ENCODE data around the gene MACF1.
A peak's percentile ranks its signal among the peaks of the same experiment; 100 is the strongest.

The MACF1 gene

DNA sequence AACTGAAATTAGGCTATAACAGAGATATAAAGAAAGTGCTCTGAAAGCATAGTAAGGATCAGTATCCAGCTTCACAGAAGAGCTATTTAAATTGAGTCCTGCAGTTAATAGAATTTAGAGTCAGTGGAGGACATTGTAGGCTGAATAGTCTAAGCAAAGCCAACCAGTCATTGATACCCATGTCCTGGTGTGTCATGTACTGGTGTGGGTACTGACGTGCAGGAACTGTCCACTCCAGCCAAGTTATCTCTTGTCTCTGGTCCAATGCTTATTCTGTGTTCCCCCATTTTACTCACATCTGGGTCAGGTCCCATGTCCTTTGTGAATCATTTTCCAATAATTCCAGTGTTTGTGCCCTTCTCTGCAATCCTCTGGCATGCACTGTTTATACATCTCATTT, 90.0 kb downstream of the MACF1 start:
- FAIRE-seq (no peak), DNase-seq (ENCODE audit: insufficient read length) (no peak)
- TF ChIP-seq POLR2A (IDR thresholded peaks at IDR 0.05; ENCODE audit: low read depth, low read length) (no peak), TAF1 (IDR thresholded peaks at IDR 0.05; ENCODE audit: borderline replicate concordance, low read depth, low read length) (no peak), POLR2AphosphoS5 (IDR thresholded peaks at IDR 0.05; ENCODE audit: low read depth, low read length) (no peak)

DNA sequence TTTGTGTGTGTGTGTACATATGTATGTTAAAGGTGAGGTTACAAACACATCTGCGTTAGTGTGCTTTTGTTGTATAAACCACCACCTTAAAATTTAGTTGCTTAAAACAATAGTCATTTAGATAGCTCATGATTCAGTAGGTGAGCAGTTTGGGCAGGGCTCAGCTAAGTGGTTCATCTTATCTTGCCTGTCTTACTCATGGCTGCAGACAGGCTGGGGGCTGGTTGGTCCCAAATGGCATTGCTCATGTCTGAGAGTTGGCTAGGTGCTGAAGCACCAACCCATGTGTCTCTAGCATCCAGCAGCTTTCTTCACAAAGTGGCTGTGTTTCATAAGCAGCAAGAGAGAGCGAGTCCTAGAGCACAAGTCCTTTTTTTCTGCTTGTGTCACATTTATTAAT, 91.4 kb downstream of the MACF1 start:
- no peak for DNase-seq (ENCODE audit: insufficient read length)
- no peak for FAIRE-seq
- no peak for TF ChIP-seq POLR2A (IDR thresholded peaks at IDR 0.05; ENCODE audit: low read depth, low read length)
- TF ChIP-seq TAF1 (IDR thresholded peaks at IDR 0.05; ENCODE audit: borderline replicate concordance, low read depth, low read length): no peak

DNA sequence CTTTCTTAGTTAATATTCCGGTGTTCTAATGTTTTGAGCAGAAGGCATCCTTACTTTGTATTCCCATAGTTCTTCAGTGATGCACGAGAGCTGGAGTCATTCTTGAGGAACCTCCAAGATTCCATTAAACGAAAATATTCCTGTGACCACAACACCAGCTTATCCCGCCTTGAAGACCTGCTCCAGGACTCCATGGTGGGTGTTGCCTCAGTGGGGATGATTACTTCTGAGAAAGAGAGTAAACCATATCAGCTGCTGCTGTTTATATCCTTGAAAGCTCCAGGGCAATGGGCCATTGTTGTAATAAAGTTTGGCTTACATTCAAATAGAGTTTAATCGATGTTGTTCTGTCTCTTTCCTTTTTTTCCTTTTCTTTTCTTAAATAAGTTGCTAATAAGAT, 93.1 kb downstream of the MACF1 start:
- no peak for DNase-seq (ENCODE audit: insufficient read length)

DNA sequence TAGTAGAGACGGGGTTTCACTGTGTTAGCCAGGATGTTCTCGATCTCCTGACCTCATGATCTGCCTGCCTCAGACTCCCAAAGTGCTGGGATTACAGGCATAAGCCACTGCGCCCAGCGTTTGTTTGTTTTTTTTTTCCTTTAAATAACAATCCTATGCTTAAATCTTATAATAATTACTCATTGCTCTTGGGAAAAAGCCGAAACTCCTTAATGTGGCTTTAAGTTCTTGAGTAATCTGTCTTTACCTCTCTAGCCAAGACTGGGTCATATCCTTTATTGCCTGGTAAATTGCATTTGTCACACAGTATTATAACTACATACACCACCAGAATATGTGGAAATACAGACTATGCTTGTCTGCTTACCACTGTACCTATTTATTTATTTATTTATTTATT, 97.1 kb downstream of the MACF1 start:
- DNase-seq (ENCODE audit: insufficient read length) (no peak), FAIRE-seq (no peak)
- TF ChIP-seq POLR2AphosphoS5 (IDR thresholded peaks at IDR 0.05; ENCODE audit: low read depth, low read length) (no peak), POLR2A (IDR thresholded peaks at IDR 0.05; ENCODE audit: low read depth, low read length) (no peak)

More for the DNA sequence above, 93.1 kb downstream of the MACF1 start:
- no peak for FAIRE-seq
- no peak for TF ChIP-seq POLR2AphosphoS5 (IDR thresholded peaks at IDR 0.05; ENCODE audit: low read depth, low read length)
- no peak for TF ChIP-seq POLR2A (IDR thresholded peaks at IDR 0.05; ENCODE audit: low read depth, low read length)
- TF ChIP-seq TAF1 (IDR thresholded peaks at IDR 0.05; ENCODE audit: borderline replicate concordance, low read depth, low read length): no peak

DNA sequence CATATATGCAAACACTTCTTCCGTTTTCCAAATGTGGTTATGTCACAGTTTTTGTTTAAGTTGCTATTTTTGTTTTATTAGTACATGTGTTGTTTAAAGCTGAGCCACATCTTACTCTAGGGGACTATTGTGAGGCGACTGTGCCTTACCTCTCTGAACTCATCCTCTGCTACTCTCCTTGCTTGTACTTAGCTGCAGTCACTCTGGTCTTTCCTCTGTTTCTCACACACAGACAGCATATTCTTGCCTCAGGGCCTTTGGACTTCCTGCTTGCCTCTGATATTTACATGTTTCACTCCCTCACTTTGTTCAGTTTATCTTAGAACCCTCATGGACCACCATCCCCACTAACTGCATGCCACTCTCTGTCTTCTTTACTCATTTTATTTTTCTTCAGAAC, 101.1 kb downstream of the MACF1 start:
- no peak for DNase-seq (ENCODE audit: insufficient read length)
- TF ChIP-seq TAF1 (IDR thresholded peaks at IDR 0.05; ENCODE audit: borderline replicate concordance, low read depth, low read length) (no peak), POLR2AphosphoS5 (IDR thresholded peaks at IDR 0.05; ENCODE audit: low read depth, low read length) (no peak), POLR2A (IDR thresholded peaks at IDR 0.05; ENCODE audit: low read depth, low read length) (no peak)
- no peak for FAIRE-seq

DNA sequence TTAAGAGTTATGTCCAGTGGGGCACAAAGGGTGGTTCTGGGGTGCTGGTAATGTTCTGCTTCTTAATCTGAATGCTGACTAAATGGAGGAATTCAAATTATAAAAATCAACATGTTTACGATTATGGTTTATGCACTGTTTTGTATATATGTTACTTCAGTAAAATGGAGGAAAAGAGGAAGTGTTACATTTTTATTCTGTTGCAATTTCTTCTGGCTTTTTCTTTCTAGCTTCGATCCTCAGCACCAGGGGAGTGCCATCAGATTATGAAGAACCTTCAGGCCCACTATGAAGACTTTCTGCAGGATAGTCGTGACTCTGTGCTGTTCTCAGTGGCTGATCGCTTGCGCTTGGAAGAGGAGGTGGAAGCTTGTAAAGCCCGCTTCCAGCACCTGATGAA, 105.5 kb downstream of the MACF1 start:
- FAIRE-seq (no peak), DNase-seq (ENCODE audit: insufficient read length) (no peak)
- no peak for TF ChIP-seq POLR2A (IDR thresholded peaks at IDR 0.05; ENCODE audit: low read depth, low read length)
- TF ChIP-seq POLR2AphosphoS5 (IDR thresholded peaks at IDR 0.05; ENCODE audit: low read depth, low read length): no peak
- TF ChIP-seq TAF1 (IDR thresholded peaks at IDR 0.05; ENCODE audit: borderline replicate concordance, low read depth, low read length): no peak

DNA sequence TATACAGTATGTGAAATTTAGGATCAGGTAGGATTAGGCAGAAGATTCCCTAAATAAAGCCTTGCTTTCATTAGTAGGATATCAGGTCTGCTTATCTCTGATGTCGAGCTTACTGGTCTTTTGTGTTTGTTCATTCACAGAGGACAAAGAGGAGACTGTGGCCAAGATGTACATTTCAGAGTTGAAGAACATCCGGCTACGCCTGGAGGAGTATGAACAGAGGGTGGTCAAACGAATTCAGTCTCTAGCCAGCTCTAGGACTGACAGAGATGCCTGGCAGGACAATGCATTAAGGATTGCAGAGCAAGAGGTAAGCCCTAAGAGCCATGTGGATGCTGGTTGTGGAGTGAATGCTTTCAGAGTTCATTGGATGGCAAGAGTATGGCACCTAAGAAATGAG, 106.2 kb downstream of the MACF1 start:
- FAIRE-seq: no peak
- DNase-seq (ENCODE audit: insufficient read length): no peak
- TF ChIP-seq TAF1 (IDR thresholded peaks at IDR 0.05; ENCODE audit: borderline replicate concordance, low read depth, low read length) (no peak), POLR2A (IDR thresholded peaks at IDR 0.05; ENCODE audit: low read depth, low read length) (no peak), POLR2AphosphoS5 (IDR thresholded peaks at IDR 0.05; ENCODE audit: low read depth, low read length) (no peak)

DNA sequence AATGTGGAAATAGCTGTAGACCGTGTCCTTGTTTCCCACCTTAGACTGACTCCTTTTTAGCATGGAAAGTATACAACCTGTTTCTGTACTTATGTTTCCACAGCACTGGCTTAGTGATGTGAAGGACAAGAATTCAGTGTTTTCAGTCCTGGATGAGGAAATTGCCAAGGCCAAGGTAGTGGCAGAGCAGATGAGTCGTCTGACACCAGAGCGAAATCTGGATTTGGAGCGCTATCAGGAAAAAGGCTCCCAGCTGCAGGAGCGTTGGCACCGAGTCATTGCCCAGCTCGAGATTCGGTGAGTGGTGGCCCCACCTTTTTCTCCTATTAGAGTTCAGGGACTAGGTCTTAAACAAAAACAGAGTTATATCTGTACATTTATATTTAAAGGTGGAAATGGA, 112.6 kb downstream of the MACF1 start:
- TF ChIP-seq POLR2AphosphoS5 (IDR thresholded peaks at IDR 0.05; ENCODE audit: low read depth, low read length) (no peak), TAF1 (IDR thresholded peaks at IDR 0.05; ENCODE audit: borderline replicate concordance, low read depth, low read length) (no peak), POLR2A (IDR thresholded peaks at IDR 0.05; ENCODE audit: low read depth, low read length) (no peak)
- no peak for DNase-seq (ENCODE audit: insufficient read length)
- no peak for FAIRE-seq

DNA sequence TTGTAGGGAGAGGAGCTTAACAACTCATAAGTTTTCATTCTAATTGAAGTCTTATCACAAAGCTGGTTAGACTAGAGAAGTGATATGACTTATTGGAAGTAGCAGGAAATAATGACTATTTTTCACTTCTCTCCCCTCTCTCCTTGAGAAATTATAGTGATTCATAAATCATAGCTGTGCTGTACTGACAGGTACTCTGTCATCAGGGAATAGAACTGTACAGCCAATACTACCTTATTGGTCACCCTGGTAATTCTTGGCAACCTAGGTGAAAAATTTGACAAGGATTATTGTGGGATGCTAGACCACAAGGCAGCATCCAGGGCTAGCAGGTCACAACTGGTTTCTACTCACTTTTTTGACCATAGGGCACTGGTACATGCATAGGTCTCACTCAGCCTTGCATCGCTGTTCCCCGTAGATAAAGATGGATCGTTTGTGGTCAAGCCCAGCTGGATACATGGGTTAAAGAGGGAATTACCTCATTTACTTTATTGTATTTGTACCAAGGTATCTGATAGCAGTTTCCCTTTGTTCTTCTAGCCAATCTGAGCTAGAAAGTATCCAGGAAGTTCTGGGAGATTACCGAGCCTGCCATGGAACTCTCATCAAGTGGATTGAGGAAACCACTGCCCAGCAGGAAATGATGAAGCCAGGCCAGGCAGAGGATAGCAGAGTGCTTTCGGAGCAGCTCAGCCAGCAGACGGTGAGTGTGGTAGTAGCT, 113.6 kb downstream of the MACF1 start:
- FAIRE-seq (no peak), DNase-seq (ENCODE audit: insufficient read length) (no peak)
- TF ChIP-seq POLR2AphosphoS5 (IDR thresholded peaks at IDR 0.05; ENCODE audit: low read depth, low read length): no peak
- TF ChIP-seq POLR2A (IDR thresholded peaks at IDR 0.05; ENCODE audit: low read depth, low read length): no peak
- no peak for TF ChIP-seq TAF1 (IDR thresholded peaks at IDR 0.05; ENCODE audit: borderline replicate concordance, low read depth, low read length)

DNA sequence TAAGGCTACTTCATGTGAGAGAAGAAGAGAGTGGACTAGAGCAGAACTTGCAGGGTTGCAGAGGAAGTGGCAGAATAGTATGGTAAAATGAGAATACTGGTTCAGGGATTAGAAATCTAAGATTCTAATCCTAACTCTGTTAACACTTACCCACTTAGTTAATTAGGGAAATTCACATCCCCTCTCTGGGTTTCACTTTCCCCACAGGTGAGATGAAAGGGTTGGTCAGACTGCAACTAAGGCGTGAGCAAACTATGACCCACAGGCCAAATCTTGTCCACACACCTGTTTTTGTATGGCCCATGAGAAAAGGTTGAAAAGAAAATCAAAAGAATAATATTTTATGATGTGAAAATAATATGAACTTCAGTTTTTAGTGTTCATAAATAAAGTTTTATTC, 117.5 kb downstream of the MACF1 start:
- no peak for DNase-seq (ENCODE audit: insufficient read length)
- peak; percentile 79 for FAIRE-seq
- TF ChIP-seq TAF1 (IDR thresholded peaks at IDR 0.05; ENCODE audit: borderline replicate concordance, low read depth, low read length): no peak
- TF ChIP-seq POLR2AphosphoS5 (IDR thresholded peaks at IDR 0.05; ENCODE audit: low read depth, low read length): no peak
- TF ChIP-seq POLR2A (IDR thresholded peaks at IDR 0.05; ENCODE audit: low read depth, low read length): no peak

DNA sequence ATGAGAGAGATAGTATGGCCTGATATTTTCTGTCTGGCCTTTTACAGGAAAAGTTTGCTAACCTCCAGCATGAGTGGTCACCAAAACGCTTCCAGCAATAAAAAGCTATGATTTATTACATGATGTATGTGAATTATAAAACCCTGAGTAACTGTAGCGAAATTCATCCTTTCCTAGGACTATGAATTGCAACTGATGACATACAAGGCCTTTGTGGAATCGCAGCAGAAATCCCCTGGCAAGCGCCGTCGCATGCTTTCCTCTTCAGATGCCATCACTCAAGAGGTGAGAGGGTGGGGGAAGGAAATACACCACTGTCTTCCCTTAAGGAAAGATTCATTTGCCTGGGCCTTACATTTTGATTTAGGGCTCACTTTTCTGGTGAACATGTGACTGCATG, 117.9 kb downstream of the MACF1 start:
- no peak for TF ChIP-seq TAF1 (IDR thresholded peaks at IDR 0.05; ENCODE audit: borderline replicate concordance, low read depth, low read length)
- TF ChIP-seq POLR2AphosphoS5 (IDR thresholded peaks at IDR 0.05; ENCODE audit: low read depth, low read length): no peak
- no peak for TF ChIP-seq POLR2A (IDR thresholded peaks at IDR 0.05; ENCODE audit: low read depth, low read length)
- DNase-seq (ENCODE audit: insufficient read length) (no peak), FAIRE-seq (peak; percentile 69)

DNA sequence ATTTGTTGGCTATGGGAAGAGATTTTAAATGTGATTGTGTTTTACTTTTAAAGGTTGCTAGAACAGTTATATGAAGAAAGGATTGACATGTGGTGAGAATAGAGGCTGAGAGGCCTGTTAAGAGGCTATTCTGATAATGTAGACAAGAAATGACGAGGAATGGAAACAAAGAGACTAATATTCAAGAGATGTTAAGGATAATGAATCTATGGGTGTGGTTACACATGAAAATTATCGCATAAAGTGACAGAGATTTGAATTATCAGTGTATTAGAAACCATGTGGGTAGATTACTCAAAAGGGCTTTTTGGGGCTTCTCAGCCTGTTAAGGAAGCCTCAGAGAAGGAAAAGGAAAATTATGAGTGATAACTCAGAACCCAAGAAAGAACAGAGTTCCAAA, 120.4 kb downstream of the MACF1 start:
- TF ChIP-seq TAF1 (IDR thresholded peaks at IDR 0.05; ENCODE audit: borderline replicate concordance, low read depth, low read length) (no peak), POLR2AphosphoS5 (IDR thresholded peaks at IDR 0.05; ENCODE audit: low read depth, low read length) (no peak), POLR2A (IDR thresholded peaks at IDR 0.05; ENCODE audit: low read depth, low read length) (no peak)
- no peak for FAIRE-seq
- no peak for DNase-seq (ENCODE audit: insufficient read length)
